Epithelial cell of proximal tubule (primary cell): ENCODE measurements around the gene WNT5B. TPM values are rescaled to one million over a fixed set of nuclear protein-coding genes. Genes with fewer than 3 reads are reported as not detected.

Experiments used
- DNase-seq: peaks from one replicate; pipeline ENCODE4 v3.0.0-alpha.2; 2011; ENCODE audit warnings: low read depth
- H3K4me3 ChIP-seq: 2 replicates; pipeline ENCODE4 v1.5.1; 2011; ENCODE audit warnings: low read depth, mild to moderate bottlenecking, low read length
- total RNA-seq: library from RNA; depleted of rRNA; stranded (reverse); fragments of >200 nt; gene quantifications from 2 replicates; pipeline ENCODE4 v1.2.3, GENCODE V29; 2015
- TF ChIP-seq, protein P1 (sequence below): conservative IDR thresholded peaks from 2 replicates; pipeline ENCODE4 v1.5.1; 2012; ENCODE audit warnings: low read depth, mild to moderate bottlenecking, low read length

WNT5B gene
- total RNA-seq, 1 donor from 2014 or later = 6.6 TPM

DNA sequence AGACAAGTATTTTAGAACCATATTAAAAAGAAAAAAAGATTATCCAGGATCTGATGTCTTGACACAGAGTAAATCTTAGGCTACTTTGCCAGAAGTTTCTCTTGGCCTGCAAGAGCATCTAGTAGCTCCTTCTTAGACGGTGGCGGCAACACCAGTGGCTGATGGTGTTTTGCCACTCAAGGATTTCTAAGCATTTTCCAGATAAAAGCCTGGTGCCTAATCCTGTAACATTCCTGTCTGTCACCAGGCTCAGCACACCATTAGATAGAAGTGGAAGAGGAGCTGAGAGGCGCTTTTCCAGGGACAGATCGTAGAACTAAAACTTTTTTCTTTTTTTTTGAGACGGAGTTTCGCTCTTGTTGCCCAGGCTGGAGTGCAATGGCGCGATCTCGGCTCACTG, 14.0 kb downstream of the WNT5B start:
- no peak overlapping the region for H3K4me3 ChIP-seq
- TF ChIP-seq, protein P1, sequence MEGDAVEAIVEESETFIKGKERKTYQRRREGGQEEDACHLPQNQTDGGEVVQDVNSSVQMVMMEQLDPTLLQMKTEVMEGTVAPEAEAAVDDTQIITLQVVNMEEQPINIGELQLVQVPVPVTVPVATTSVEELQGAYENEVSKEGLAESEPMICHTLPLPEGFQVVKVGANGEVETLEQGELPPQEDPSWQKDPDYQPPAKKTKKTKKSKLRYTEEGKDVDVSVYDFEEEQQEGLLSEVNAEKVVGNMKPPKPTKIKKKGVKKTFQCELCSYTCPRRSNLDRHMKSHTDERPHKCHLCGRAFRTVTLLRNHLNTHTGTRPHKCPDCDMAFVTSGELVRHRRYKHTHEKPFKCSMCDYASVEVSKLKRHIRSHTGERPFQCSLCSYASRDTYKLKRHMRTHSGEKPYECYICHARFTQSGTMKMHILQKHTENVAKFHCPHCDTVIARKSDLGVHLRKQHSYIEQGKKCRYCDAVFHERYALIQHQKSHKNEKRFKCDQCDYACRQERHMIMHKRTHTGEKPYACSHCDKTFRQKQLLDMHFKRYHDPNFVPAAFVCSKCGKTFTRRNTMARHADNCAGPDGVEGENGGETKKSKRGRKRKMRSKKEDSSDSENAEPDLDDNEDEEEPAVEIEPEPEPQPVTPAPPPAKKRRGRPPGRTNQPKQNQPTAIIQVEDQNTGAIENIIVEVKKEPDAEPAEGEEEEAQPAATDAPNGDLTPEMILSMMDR = no peak

DNA sequence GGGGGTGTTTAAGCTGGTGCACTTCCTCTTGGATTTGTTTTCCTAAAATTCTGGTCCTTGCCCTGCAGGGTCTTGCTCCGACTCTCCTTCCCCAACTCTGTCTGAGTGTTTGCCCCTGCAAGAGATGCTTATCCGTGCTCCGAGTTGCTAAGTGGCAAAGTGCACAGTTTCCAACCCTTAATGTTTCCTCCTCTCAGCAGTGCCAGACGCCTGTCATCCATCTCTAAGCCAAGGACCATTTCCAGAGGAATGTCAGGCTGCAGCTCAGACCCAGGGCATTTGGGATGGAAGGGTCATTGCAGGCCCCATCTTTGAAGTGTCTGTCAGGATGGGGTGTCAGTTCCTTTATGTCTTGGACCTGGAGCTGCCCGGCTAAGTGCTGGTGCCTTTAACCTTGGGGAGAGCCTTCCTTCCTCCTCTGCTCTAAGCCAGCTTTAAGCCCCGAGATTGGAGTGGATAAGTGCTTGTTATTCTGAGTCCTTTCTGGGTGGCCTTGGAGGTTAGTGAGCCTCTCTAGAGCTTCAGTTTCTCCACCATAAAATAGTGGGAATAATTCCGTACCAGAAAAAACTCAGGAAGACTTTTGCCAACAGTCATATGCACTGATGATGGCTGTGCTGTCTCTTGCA, 15.0 kb downstream of the WNT5B start:
- DNase-seq = no peak
- TF ChIP-seq, protein P1 = no peak
- H3K4me3 ChIP-seq = no peak overlapping the region

More for the DNA sequence above, 14.0 kb downstream of the WNT5B start:
- no peak for DNase-seq

DNA sequence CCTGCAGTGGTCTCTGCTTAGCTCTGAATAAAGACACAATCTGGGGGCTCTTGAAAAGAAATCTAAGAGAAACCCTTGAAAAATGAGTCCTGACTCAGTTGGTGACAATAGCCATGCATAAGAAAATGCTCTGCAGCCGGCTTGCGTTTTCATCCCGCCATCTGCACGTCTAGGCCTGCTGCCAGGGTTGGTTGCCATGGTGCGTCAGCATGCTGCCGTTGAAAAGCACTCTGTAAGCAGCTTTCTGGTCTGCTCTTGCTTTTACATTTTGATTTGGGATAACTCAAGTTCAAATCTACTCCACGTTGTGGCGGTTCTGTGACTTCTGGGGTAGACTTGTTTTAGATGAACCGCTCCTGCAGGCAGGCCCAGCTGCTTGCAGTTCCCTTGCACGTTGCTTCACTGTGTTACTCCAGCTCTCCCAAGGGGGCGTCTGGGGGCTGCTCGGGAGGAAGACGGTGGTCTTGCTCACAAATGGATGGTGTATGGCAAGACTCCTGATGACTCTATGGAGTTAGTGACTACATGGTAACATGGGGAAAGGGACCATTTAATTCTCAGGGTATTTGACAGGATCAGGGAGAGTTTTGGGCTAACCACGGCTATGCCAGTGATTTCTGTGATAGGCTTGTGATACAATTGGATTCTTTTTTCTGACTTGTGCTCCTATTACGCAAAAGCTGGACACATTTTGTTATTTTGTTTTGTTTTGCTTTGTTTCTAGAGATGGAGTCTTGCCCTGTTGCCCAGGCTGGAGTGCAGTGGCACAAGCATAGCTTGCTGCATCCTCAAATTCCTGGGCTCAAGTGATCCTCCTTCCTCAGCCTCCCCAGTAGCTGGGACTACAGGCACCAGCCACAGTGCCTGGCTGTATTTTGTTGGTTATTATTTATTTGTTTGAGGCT, 15.8 kb downstream of the WNT5B start:
- DNase-seq = no peak
- H3K4me3 ChIP-seq = no peak overlapping the region
- TF ChIP-seq, protein P1 = no peak

DNA sequence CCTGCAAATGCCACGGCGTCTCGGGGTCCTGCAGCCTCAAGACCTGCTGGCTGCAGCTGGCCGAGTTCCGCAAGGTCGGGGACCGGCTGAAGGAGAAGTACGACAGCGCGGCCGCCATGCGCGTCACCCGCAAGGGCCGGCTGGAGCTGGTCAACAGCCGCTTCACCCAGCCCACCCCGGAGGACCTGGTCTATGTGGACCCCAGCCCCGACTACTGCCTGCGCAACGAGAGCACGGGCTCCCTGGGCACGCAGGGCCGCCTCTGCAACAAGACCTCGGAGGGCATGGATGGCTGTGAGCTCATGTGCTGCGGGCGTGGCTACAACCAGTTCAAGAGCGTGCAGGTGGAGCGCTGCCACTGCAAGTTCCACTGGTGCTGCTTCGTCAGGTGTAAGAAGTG, 16.8 kb downstream of the WNT5B start:
- H3K4me3 ChIP-seq = no peak overlapping the region
- TF ChIP-seq, protein P1 = no peak
- DNase-seq = no peak

DNA sequence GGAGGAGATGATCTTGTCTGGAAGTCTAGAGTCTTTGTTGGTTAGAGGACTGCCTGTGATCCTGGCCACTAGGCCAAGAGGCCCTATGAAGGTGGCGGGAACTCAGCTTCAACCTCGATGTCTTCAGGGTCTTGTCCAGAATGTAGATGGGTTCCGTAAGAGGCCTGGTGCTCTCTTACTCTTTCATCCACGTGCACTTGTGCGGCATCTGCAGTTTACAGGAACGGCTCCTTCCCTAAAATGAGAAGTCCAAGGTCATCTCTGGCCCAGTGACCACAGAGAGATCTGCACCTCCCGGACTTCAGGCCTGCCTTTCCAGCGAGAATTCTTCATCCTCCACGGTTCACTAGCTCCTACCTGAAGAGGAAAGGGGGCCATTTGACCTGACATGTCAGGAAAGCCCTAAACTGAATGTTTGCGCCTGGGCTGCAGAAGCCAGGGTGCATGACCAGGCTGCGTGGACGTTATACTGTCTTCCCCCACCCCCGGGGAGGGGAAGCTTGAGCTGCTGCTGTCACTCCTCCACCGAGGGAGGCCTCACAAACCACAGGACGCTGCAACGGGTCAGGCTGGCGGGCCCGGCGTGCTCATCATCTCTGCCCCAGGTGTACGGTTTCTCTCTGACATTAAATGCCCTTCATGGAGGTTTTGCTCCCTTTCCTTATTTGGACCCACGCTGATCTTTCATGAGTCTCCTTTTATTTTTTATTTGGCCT, 17.7 kb downstream of the WNT5B start:
- no peak for DNase-seq
- TF ChIP-seq, protein P1 = no peak
- H3K4me3 ChIP-seq = no peak overlapping the region

DNA sequence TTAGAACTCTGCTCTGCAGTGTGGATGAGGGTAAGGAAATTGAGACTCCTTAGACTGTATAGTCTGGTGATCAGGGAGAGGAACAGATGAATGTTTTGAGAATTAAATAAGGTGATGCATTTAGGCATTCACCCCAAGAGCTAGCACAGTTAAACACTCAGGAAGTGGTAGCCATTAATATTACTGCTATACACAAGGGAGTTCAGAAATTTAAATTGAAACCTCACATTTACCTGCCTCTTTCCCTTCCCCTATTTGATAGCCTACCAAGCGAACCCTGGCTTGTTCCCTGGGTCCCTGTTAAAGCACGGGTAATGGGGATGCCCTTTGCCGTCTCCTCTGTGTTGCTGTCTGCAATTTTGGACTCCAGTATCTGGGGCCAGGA, 18.2 kb downstream of the WNT5B start:
- TF ChIP-seq, protein P1 = no peak
- H3K4me3 ChIP-seq = no peak overlapping the region
- no peak for DNase-seq
